ENCODE results near the gene IFNGR1. TPM values are rescaled to one million over a fixed set of nuclear protein-coding genes. Genes with fewer than 3 reads are reported as not detected.

IFNGR1 gene
- total and polyA plus RNA-seq, 10 of the 15 experiments (the other 5 are each of a cell fraction or from before 2014, with no cell fraction given) = 89.0 to 296 (median 138) TPM

- H3K4me3 ChIP-seq = no peak overlapping the region
- ChIA-PET RAD21 (ENCODE audit: unreplicated experiment) (interaction anchor here (0.5 to 1.6 kb wide), 7 partner anchors 10 to 76 kb away, joined by 3 to 9 read pairs (median 3); no protein-coding TSS in a partner anchor), CTCF (interaction anchor here (0.8 to 3.0 kb wide), 5 partner anchors 10 to 143 kb away, joined by 3 to 19 read pairs (median 4); no protein-coding TSS in a partner anchor), SMC1A (ENCODE audit: uncharacterized antibody, unreplicated experiment) (interaction anchor here (0.8 to 4.7 kb wide), 8 partner anchors 9 to 24 kb away, joined by 3 to 46 read pairs (median 5); no protein-coding TSS in a partner anchor), POLR2A (interaction anchor here (1.0 to 2.2 kb wide), 6 partner anchors 9 to 18 kb away, joined by 3 to 17 read pairs (median 4); partner anchors contain the start of gene IFNGR1)
- H3K9me3 ChIP-seq (replicated peaks; ENCODE audit: control insufficient read depth, insufficient read depth, low read length) = peaks cover 2% of the 10 kb centered on the region; the same call in 1 of the 3 replicates
- H2AFZ ChIP-seq (ENCODE audit: control insufficient read depth, low read depth, low read length) = no peak overlapping the region
- no peak for DNase-seq (ENCODE audit: low read depth, low spot score)
- TF ChIP-seq YY1 (IDR thresholded peaks at IDR 0.05; ENCODE audit: low read depth, low read length) (no peak), TBL1XR1 (IDR thresholded peaks at IDR 0.05; ENCODE audit: low read depth, low read length) (no peak), ETV6 (conservative IDR thresholded peaks at IDR 0.05 in 1 of 2, IDR thresholded peaks at IDR 0.05 in 1 of 2; ENCODE audit: borderline replicate concordance in 1 of 2, low read depth in 1 of 2) (no peak), NFIC (IDR thresholded peaks at IDR 0.05; ENCODE audit: low read depth, low read length) (no peak)
- intact Hi-C loops (cut with micrococcal nuclease; ENCODE audit: unreplicated experiment) = no loop called here
- no peaks in the 10 kb centered on the region for H3K79me2 ChIP-seq (ENCODE audit: control insufficient read depth, insufficient read depth, low read length)
- H3K4me2 ChIP-seq (ENCODE audit: control insufficient read depth, insufficient read depth) = no peak overlapping the region
- no peak overlapping the region for H3K9ac ChIP-seq (ENCODE audit: control insufficient read depth, insufficient read depth, low read length)
- ATAC-seq = no peak
- H3K4me1 ChIP-seq (ENCODE audit: control insufficient read depth, insufficient read depth, low read length) = peaks cover 23% of the 10 kb centered on the region
- no peaks in the 10 kb centered on the region for H4K20me1 ChIP-seq (ENCODE audit: control insufficient read depth, insufficient read depth)
- H3K27me3 ChIP-seq (replicated peaks in 1 of 2; ENCODE audit: control insufficient read depth in 2 of 2, insufficient read depth in 2 of 2, low read length in 1 of 2) = no peaks in the 10 kb centered on the region
- in situ Hi-C loops (cut with MboI) = no loop called here
- no peak overlapping the region for H3K27ac ChIP-seq (ENCODE audit: control insufficient read depth, insufficient read depth)
- BruUV-seq (replicated peaks) = no TSS peak
- no peaks in the 10 kb centered on the region for H3K36me3 ChIP-seq (ENCODE audit: control insufficient read depth in 2 of 2, insufficient read depth in 2 of 2, low read length in 1 of 2)
- no peak for FAIRE-seq
Measured at GRCh38 chr6:137237413-137238170, 18.4 kb upstream of the IFNGR1 start.

Measured in GM12878 (cell line).